ENCODE measurements around the gene CYB5RL. TPM values are rescaled to one million over a fixed set of nuclear protein-coding genes. Genes with fewer than 3 reads are reported as not detected.

CYB5RL gene
- total RNA-seq, 1 donor from 2014 or later: 3.7 TPM

DNA sequence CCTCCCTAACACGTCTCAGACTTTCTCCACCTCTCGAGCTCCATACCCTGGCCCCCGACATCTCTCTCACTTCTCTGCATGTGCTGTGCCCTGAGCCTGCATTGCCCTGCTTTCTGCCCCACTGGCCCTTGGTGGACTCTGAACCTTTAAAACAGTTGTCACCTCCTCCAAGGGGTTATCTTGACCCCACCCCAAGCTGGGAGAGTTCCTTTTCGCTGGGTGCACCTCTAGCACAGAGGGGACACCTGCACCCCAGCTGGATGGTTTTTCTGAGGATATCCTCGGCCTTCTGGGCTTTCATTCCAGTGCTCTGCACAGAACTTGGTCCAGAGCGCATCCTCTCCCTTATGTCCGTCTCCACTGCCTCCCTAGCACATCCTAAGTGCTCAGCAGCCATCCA, 42.8 kb downstream of the CYB5RL start:
- DNase-seq (ENCODE audit: extremely low spot score in 2 of 2): no peak
- no peak overlapping the region for H3K27ac ChIP-seq
- TF ChIP-seq POLR2A (IDR thresholded peaks at IDR 0.05): no peak
- TF ChIP-seq, protein P1, sequence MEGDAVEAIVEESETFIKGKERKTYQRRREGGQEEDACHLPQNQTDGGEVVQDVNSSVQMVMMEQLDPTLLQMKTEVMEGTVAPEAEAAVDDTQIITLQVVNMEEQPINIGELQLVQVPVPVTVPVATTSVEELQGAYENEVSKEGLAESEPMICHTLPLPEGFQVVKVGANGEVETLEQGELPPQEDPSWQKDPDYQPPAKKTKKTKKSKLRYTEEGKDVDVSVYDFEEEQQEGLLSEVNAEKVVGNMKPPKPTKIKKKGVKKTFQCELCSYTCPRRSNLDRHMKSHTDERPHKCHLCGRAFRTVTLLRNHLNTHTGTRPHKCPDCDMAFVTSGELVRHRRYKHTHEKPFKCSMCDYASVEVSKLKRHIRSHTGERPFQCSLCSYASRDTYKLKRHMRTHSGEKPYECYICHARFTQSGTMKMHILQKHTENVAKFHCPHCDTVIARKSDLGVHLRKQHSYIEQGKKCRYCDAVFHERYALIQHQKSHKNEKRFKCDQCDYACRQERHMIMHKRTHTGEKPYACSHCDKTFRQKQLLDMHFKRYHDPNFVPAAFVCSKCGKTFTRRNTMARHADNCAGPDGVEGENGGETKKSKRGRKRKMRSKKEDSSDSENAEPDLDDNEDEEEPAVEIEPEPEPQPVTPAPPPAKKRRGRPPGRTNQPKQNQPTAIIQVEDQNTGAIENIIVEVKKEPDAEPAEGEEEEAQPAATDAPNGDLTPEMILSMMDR (IDR thresholded peaks at IDR 0.05): no peak
- no peak for TF ChIP-seq POLR2AphosphoS5 (IDR thresholded peaks at IDR 0.05; ENCODE audit: insufficient read depth in 1 of 2, low read depth in 1 of 2)
- H3K4me1 ChIP-seq: peaks cover 18% of the 10 kb centered on the region
- no peaks in the 10 kb centered on the region for H3K36me3 ChIP-seq
- intact Hi-C loops (cut with DNase I): no loop called here
- H3K27me3 ChIP-seq: no peaks in the 10 kb centered on the region
- H3K4me3 ChIP-seq: no peak overlapping the region
- no peaks in the 10 kb centered on the region for H3K9me3 ChIP-seq

DNA sequence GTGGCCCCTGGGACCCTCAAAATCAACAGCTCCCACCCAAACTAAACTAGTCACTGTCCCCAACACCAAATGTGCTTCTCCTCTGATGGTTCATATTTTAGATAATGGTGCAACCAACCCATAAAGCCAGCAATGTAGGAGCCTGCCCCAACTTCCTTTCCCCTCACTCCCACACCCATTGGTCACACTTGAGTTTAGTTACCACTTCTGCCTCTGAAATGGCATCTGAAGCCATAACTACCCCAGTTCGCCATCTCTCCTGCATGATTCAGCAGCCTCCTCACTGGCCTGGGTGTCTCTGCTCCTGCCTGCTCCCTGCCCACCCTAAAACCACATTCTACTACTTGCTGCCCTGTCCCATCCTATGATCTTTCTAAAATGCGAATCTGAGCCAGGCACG, 43.6 kb downstream of the CYB5RL start:
- Histone ChIP-seq H3K27ac (no peak overlapping the region), H3K4me3 (no peak overlapping the region), H3K9me3 (no peaks in the 10 kb centered on the region), H3K27me3 (no peaks in the 10 kb centered on the region), H3K36me3 (no peaks in the 10 kb centered on the region), H3K4me1 (peaks cover 18% of the 10 kb centered on the region)
- intact Hi-C loops (cut with DNase I): no loop called here
- no peak for TF ChIP-seq POLR2AphosphoS5 (IDR thresholded peaks at IDR 0.05; ENCODE audit: insufficient read depth in 1 of 2, low read depth in 1 of 2)
- TF ChIP-seq POLR2A (IDR thresholded peaks at IDR 0.05): no peak
- TF ChIP-seq, protein P1 (IDR thresholded peaks at IDR 0.05): no peak
- no peak for DNase-seq (ENCODE audit: extremely low spot score in 2 of 2)

DNA sequence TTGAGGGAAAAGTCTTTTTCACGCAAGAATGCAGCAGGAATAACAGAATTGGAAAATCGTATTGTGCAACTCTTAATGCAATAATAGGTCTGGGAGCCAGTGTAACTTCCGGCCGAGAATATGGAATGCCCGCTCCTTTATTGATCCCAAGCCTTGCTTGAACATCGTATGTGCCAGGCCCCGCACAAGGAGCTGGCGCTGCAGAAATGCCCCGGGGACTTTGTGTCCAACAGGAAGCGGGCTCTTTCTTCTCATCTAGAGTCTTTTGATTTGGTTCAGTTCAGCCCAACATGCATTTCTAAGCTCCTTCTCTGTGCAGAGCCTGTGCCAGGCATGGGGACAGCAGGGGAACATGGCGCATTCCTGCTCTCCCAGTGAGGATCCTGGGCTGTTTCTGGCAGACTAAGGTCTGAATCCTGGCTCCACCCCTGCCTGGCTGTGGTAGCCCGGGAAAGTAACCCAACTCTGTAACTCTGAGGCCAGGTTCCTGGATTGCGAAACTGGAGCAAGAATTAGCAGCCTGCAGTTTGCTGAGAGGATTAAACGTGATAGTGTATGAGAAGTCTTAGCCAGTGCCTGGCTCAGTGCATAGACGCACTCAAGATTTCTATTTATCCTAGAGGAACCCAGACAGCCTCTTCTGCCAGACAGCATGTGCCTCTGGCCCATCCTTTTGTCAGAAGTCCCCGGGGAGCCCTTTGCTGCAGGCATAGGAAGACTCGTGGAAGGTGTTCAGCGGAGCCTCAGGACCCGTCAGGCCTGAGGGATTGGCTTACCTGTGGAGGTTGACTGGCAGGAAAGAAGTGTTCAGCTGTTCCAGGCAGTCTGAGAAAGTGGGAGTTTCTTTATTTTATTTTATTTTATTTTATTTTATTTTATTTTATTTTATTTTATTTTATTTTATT, 46.0 kb downstream of the CYB5RL start:
- intact Hi-C loops (cut with DNase I): no loop called here
- peak overlapping the region; percentile 39 for H3K27ac ChIP-seq
- H3K4me3 ChIP-seq: no peak overlapping the region
- H3K4me1 ChIP-seq: peaks cover 18% of the 10 kb centered on the region
- H3K9me3 ChIP-seq: no peaks in the 10 kb centered on the region
- DNase-seq (ENCODE audit: extremely low spot score in 2 of 2): no peak
- no peaks in the 10 kb centered on the region for H3K36me3 ChIP-seq
- TF ChIP-seq POLR2AphosphoS5 (IDR thresholded peaks at IDR 0.05; ENCODE audit: insufficient read depth in 1 of 2, low read depth in 1 of 2) (peak; percentile 55 to 63), POLR2A (IDR thresholded peaks at IDR 0.05) (no peak)
- no peaks in the 10 kb centered on the region for H3K27me3 ChIP-seq

DNA sequence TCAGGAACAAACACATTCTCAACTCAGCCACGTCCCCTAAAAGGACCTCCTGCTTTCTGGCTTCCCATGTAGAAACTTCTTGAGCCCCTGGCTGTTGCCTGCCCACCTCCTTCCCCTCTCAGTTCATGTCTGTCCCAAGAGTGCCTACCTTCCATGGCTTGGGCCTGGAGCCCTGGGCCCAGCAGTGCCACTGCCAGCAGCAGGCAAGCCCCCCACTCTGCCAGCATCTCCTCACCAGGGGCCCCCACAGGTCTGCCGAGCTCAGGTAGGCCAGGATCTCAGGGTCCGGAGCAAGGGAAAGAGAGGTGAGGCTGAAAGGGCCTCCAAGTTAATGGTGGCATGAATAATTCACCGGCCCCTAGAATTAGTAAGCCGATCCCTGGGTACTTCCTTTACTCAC, 47.1 kb downstream of the CYB5RL start, which contains the start of gene CDCP2:
CDCP2 (minus strand) TSS at position 305 of the 400 bp plus-strand sequence; CDS start at position 227, 78 bp downstream.
- no peak within 1 kb of the TSS for H3K4me3 ChIP-seq
- peak within 1 kb of the TSS; percentile 39 for H3K27ac ChIP-seq
- TF ChIP-seq, protein P1 (IDR thresholded peaks at IDR 0.05): no peak
- TF ChIP-seq POLR2AphosphoS5 (IDR thresholded peaks at IDR 0.05; ENCODE audit: insufficient read depth in 1 of 2, low read depth in 1 of 2) (no peak), POLR2A (IDR thresholded peaks at IDR 0.05) (no peak)
- H3K4me1 ChIP-seq: peaks cover 18% of the 10 kb centered on the region
- intact Hi-C loops (cut with DNase I): no loop called here
- H3K9me3 ChIP-seq: no peaks in the 10 kb centered on the region
- no peak for DNase-seq (ENCODE audit: extremely low spot score in 2 of 2)
- H3K27me3 ChIP-seq: no peaks in the 10 kb centered on the region
- H3K36me3 ChIP-seq: no peaks in the 10 kb centered on the region

DNA sequence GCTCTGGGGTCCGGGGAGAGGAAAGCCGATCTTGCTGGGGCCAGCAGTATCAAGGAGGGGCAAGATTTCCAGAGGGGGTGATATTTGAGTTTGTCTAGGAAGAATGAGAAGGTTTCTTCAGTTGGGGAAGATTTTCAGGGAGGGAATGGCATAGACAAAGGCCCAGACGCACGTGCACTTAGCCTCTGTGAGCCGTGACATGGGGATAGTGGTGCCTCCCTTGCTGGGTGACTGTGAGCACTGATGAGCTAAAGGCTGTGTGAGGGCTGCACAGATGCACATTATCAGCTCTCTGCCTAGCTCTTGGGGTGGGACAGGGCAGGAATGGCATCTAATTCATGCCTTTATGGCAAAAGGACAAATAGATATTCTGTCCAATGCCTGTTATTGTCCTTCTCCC, 48.8 kb downstream of the CYB5RL start:
- Histone ChIP-seq H3K4me3 (no peak overlapping the region), H3K4me1 (peaks cover 18% of the 10 kb centered on the region), H3K27ac (no peak overlapping the region), H3K27me3 (no peaks in the 10 kb centered on the region), H3K9me3 (no peaks in the 10 kb centered on the region), H3K36me3 (no peaks in the 10 kb centered on the region)
- intact Hi-C loops (cut with DNase I): no loop called here
- no peak for DNase-seq (ENCODE audit: extremely low spot score in 2 of 2)
- TF ChIP-seq, protein P1 (IDR thresholded peaks at IDR 0.05): no peak
- TF ChIP-seq POLR2AphosphoS5 (IDR thresholded peaks at IDR 0.05; ENCODE audit: insufficient read depth in 1 of 2, low read depth in 1 of 2): no peak
- TF ChIP-seq POLR2A (IDR thresholded peaks at IDR 0.05): no peak

Other genes with a start within 250 kb of the CYB5RL start
- gene LDLRAD1, start 181.8 kb downstream of the CYB5RL start, total RNA-seq: not detected
- gene TMEM59, start 146.8 kb downstream of the CYB5RL start, total RNA-seq: 113 TPM
- 4.7 TPM for gene TCEANC2, start 146.4 kb downstream of the CYB5RL start, total RNA-seq
- not detected for gene CDCP2, start 47.0 kb downstream of the CYB5RL start, total RNA-seq
- gene MRPL37, start 137 bp upstream of the CYB5RL start, total RNA-seq: 45.9 TPM
- 70.7 TPM for gene SSBP3, start 206.4 kb upstream of the CYB5RL start, total RNA-seq